Activated naive CD4-positive, alpha-beta T cell treated with anti-CD3 and anti-CD28 coated beads, Interleukin-2, amount 50 U/mL, for 72 hours (primary cell): ENCODE results near the gene ADGRB2. TPM values are rescaled to one million over a fixed set of nuclear protein-coding genes. Genes with fewer than 3 reads are reported as not detected.

Experiments
- ATAC-seq, 2 donors: fragments of 150-1000 bp; cut with Tn5 transposase; 2 replicates each; pipeline ENCODE4 v1.10.0; 2021; ENCODE audit warnings: mild to moderate bottlenecking in 2 of 2, moderate library complexity in 2 of 2
- DNase-seq, 2 donors: peaks; one replicate each; pipeline ENCODE4 v3.0.0; 2021 to 2022; ENCODE audit warnings: low spot score in 2 of 2
- H3K27ac Mint-ChIP-seq, 2 donors: one replicate each; pipeline ENCODE4 v1.8.0; 2022; ENCODE audit warnings: mild to moderate bottlenecking in 2 of 2, mixed read lengths in 2 of 2
- H3K36me3 Mint-ChIP-seq, 2 donors: one replicate each; pipeline ENCODE4 v1.8.0; 2022; ENCODE audit warnings: mixed read lengths in 2 of 2
- H3K9me3 Mint-ChIP-seq, 2 donors: one replicate each; pipeline ENCODE4 v1.8.0; 2022; ENCODE audit warnings: mixed read lengths in 2 of 2
- total RNA-seq, 2 donors: library from RNA; stranded (reverse); gene quantifications; one replicate each; pipeline ENCODE4 v1.2.3, GENCODE V29; 2022

The ADGRB2 gene
- total RNA-seq, 2 donors from 2014 or later, result 0.49 to 1.1 TPM

GRCh38 chr1:31776516-31776915 lies 12.4 kb upstream of the ADGRB2 start:
- Mint-ChIP-seq H3K36me3 (peaks cover 0 to 5% of the 10 kb centered on the region in 2 donors), H3K27ac (no peak overlapping the region), H3K9me3 (no peaks in the 10 kb centered on the region)
- no peak for DNase-seq
- ATAC-seq, result no peak

GRCh38 chr1:31776032-31776431 lies 11.9 kb upstream of the ADGRB2 start:
- no peak for ATAC-seq
- Mint-ChIP-seq H3K9me3 (no peaks in the 10 kb centered on the region), H3K27ac (no peak overlapping the region), H3K36me3 (peaks cover 0 to 5% of the 10 kb centered on the region in 2 donors)
- DNase-seq, result no peak

GRCh38 chr1:31775210-31775999 lies 11.3 kb upstream of the ADGRB2 start:
- Mint-ChIP-seq H3K36me3 (peaks cover 0 to 5% of the 10 kb centered on the region in 2 donors), H3K9me3 (no peaks in the 10 kb centered on the region), H3K27ac (no peak overlapping the region)
- no peak for ATAC-seq
- no peak for DNase-seq

DNA sequence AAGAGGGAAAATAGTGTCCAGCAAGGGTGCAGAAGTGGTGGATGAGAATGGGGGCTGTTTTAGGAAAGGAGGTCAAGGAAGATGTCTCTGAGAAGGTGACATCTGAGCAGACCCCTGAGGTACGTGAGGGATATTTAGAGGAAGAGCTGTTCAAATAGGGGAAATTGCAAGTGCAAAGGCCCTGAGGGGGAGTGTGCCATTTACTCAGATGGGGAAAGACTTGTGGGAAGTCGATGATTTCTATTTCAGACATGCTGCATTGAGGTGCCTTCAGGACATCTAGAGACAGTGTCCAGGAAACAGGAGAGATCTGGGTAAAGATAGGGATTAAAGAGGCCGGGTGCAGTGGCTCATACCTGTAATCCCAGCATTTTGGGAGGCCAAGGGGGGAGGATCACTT lies 10.4 kb upstream of the ADGRB2 start:
- no peak for DNase-seq
- H3K36me3 Mint-ChIP-seq, result peaks cover 0 to 5% of the 10 kb centered on the region in 2 donors
- H3K9me3 Mint-ChIP-seq, result no peaks in the 10 kb centered on the region
- ATAC-seq, result no peak
- no peak overlapping the region for H3K27ac Mint-ChIP-seq

- H3K36me3 Mint-ChIP-seq, result peaks cover 0 to 5% of the 10 kb centered on the region in 2 donors
- H3K27ac Mint-ChIP-seq, result no peak overlapping the region
- ATAC-seq (peak in 1 of 2 donors; percentile 27), DNase-seq (no peak)
- no peaks in the 10 kb centered on the region for H3K9me3 Mint-ChIP-seq
Observed at GRCh38 chr1:31773861-31774260, 9.7 kb upstream of the ADGRB2 start.

GRCh38 chr1:31772669-31773248 lies 8.6 kb upstream of the ADGRB2 start:
- DNase-seq (no peak), ATAC-seq (no peak)
- H3K36me3 Mint-ChIP-seq, result peaks cover 0 to 5% of the 10 kb centered on the region in 2 donors
- no peaks in the 10 kb centered on the region for H3K9me3 Mint-ChIP-seq
- peak overlapping the region in 1 of 2 donors; percentile 93 for H3K27ac Mint-ChIP-seq

DNA sequence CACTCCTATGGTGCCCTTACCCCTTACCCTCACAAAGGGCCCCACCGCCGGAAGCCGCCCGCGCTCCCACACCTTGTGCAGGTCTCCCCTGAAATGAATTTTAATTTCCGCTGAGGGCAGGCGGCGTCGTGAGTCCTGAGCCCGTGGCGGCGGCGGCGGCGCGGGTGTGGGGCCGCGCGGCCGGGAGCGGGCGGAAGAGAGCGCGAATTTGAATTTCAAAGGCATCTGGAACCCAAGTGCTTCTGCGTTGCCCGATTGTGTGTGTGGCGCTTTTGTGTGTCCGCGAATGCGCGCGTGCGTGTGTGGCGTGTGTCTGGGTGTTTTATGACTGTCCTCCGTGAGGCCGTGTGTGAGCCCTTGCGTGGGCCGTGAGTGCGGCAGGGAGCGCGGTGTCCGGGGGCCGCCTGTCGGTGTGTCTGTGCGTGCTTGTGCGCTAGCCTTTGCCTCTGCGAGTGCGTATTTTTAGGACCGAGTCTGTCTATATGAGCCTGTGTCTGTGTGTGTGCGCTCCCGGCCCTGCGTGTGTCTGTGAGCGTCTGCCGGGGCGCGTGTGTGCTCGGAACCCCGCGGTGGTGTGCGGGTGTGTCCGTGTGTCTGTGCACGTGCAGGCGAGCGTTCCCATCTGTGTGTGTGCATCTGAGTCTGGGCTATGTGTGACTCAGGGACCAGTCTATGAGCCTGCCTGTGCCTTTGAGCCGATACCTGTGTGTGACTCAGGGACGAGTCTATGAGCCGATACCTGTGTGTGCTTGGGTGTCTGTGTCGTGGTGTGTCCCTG lies 7.9 kb upstream of the ADGRB2 start:
- ATAC-seq (peak; percentile 63 to 87), DNase-seq (peak in 1 of 2 donors; percentile 48)
- no peaks in the 10 kb centered on the region for H3K9me3 Mint-ChIP-seq
- H3K36me3 Mint-ChIP-seq, result peaks cover 0 to 5% of the 10 kb centered on the region in 2 donors
- H3K27ac Mint-ChIP-seq, result peak overlapping the region in 1 of 2 donors; percentile 93

- DNase-seq (no peak), ATAC-seq (no peak)
- no peaks in the 10 kb centered on the region for H3K9me3 Mint-ChIP-seq
- peak overlapping the region in 1 of 2 donors; percentile 34 for H3K27ac Mint-ChIP-seq
- H3K36me3 Mint-ChIP-seq, result peaks cover 0 to 5% of the 10 kb centered on the region in 2 donors
Observed at GRCh38 chr1:31769720-31770390, 5.7 kb upstream of the ADGRB2 start.

GRCh38 chr1:31768939-31769704 lies 5.0 kb upstream of the ADGRB2 start:
- ATAC-seq (peak; percentile 53 to 86), DNase-seq (no peak)
- no peaks in the 10 kb centered on the region for H3K9me3 Mint-ChIP-seq
- peak overlapping the region in 1 of 2 donors; percentile 34 for H3K27ac Mint-ChIP-seq
- peaks cover 0 to 5% of the 10 kb centered on the region in 2 donors for H3K36me3 Mint-ChIP-seq

GRCh38 chr1:31768407-31768907 lies 4.3 kb upstream of the ADGRB2 start:
- Mint-ChIP-seq H3K36me3 (peaks cover 0 to 5% of the 10 kb centered on the region in 2 donors), H3K27ac (peak overlapping the region in 1 of 2 donors; percentile 34), H3K9me3 (no peaks in the 10 kb centered on the region)
- DNase-seq, result no peak
- no peak for ATAC-seq

GRCh38 chr1:31767225-31767624 lies 3.1 kb upstream of the ADGRB2 start:
- no peak overlapping the region for H3K27ac Mint-ChIP-seq
- DNase-seq (no peak), ATAC-seq (no peak)

GRCh38 chr1:31765516-31765915 lies 1.4 kb upstream of the ADGRB2 start:
- no peak for DNase-seq
- no peaks in the 10 kb centered on the region for H3K36me3 Mint-ChIP-seq
- no peaks in the 10 kb centered on the region for H3K9me3 Mint-ChIP-seq
- ATAC-seq, result no peak
- no peak overlapping the region for H3K27ac Mint-ChIP-seq

More at GRCh38 chr1:31767225-31767624, 3.1 kb upstream of the ADGRB2 start:
- Mint-ChIP-seq H3K9me3 (no peaks in the 10 kb centered on the region), H3K36me3 (peaks cover 0 to 2% of the 10 kb centered on the region in 2 donors)

- Mint-ChIP-seq H3K27ac (no peak overlapping the region), H3K36me3 (no peaks in the 10 kb centered on the region), H3K9me3 (no peaks in the 10 kb centered on the region)
- ATAC-seq, result no peak
- no peak for DNase-seq
Observed at GRCh38 chr1:31765041-31765467, 914 bp upstream of the ADGRB2 start.

DNA sequence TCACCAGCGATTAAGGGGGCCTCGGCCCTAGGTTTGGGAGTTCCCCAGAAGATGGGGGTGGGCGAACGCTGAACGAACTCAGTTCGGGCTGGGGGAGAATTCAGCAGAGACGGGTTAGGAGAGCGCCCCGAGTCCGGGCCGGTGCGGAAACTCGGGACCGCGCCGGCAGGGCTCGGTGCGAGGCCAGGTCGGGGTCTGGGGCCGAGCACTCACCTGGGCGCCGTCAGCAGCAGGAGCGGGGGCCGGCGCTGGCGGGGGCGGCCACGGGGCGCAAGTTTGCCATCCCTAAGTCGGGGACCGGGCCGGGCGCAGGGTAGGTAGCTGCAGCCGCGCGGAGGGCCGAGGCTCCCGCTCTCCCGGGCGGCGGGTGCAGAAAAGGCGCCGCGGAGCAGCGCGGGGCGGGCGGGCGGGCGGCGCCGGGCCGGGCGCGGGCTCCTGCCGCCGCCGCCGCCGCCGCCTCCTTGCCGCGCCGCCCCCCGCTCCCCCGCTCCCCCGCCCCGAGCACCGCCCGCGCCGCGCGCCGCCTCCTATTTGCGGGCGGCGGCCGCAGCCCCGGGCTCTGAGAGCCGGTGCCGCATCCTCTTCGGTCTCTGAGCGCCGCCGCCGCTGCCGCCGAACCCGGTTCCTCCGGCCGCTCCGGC lies 349 bp downstream of the ADGRB2 start:
- no peak for DNase-seq
- H3K27ac Mint-ChIP-seq, result no peak overlapping the region
- H3K36me3 Mint-ChIP-seq, result no peaks in the 10 kb centered on the region
- ATAC-seq, result peak in 1 of 2 donors; percentile 19
- H3K9me3 Mint-ChIP-seq, result no peaks in the 10 kb centered on the region
